Measurements from ENCODE around the gene OOSP3.

The OOSP3 gene

GRCh38 chr11:59878575-59878974 lies at the start of gene OOSP3:
TSS of gene OOSP3 (plus strand) at chr11:59878782. CDS start at chr11:59878809, 27 bp downstream.
- no peak for TF ChIP-seq CTCF (conservative IDR thresholded peaks at IDR 0.05; ENCODE audit: control insufficient read depth, insufficient read depth, low read depth, low read length)
- no peak for DNase-seq (ENCODE audit: low read depth)
- no peak within 1 kb of the TSS for H3K4me3 ChIP-seq (ENCODE audit: control insufficient read depth, low read depth, low read length)

- no peak for DNase-seq (ENCODE audit: low read depth)
Measured at GRCh38 chr11:59829358-59829757, 49.2 kb upstream of the OOSP3 start.

GRCh38 chr11:59833602-59834001 lies 45.0 kb upstream of the OOSP3 start:
- no peak for TF ChIP-seq CTCF (conservative IDR thresholded peaks at IDR 0.05; ENCODE audit: control insufficient read depth, insufficient read depth, low read depth, low read length)
- DNase-seq (ENCODE audit: low read depth), result no peak
- no peak overlapping the region for H3K4me3 ChIP-seq (ENCODE audit: control insufficient read depth, low read depth, low read length)

More at GRCh38 chr11:59829358-59829757, 49.2 kb upstream of the OOSP3 start:
- TF ChIP-seq CTCF (conservative IDR thresholded peaks at IDR 0.05; ENCODE audit: control insufficient read depth, insufficient read depth, low read depth, low read length), result no peak
- no peak overlapping the region for H3K4me3 ChIP-seq (ENCODE audit: control insufficient read depth, low read depth, low read length)

- no peak for TF ChIP-seq CTCF (conservative IDR thresholded peaks at IDR 0.05; ENCODE audit: control insufficient read depth, insufficient read depth, low read depth, low read length)
- DNase-seq (ENCODE audit: low read depth), result no peak
- H3K4me3 ChIP-seq (ENCODE audit: control insufficient read depth, low read depth, low read length), result no peak overlapping the region
Measured at GRCh38 chr11:59839615-59840014, 39.0 kb upstream of the OOSP3 start.

- no peak for DNase-seq (ENCODE audit: low read depth)
- TF ChIP-seq CTCF (conservative IDR thresholded peaks at IDR 0.05; ENCODE audit: control insufficient read depth, insufficient read depth, low read depth, low read length), result no peak
- H3K4me3 ChIP-seq (ENCODE audit: control insufficient read depth, low read depth, low read length), result no peak overlapping the region
Measured at GRCh38 chr11:59841514-59841913, 37.1 kb upstream of the OOSP3 start.

GRCh38 chr11:59842316-59842715 lies 36.3 kb upstream of the OOSP3 start:
- DNase-seq (ENCODE audit: low read depth), result no peak
- no peak overlapping the region for H3K4me3 ChIP-seq (ENCODE audit: control insufficient read depth, low read depth, low read length)
- no peak for TF ChIP-seq CTCF (conservative IDR thresholded peaks at IDR 0.05; ENCODE audit: control insufficient read depth, insufficient read depth, low read depth, low read length)

GRCh38 chr11:59845399-59845798 lies 33.2 kb upstream of the OOSP3 start, which contains the start of gene CBLIF:
TSS of gene CBLIF (minus strand) at chr11:59845499. CDS start at chr11:59845453, 46 bp downstream.
- H3K4me3 ChIP-seq (ENCODE audit: control insufficient read depth, low read depth, low read length), result no peak within 1 kb of the TSS
- TF ChIP-seq CTCF (conservative IDR thresholded peaks at IDR 0.05; ENCODE audit: control insufficient read depth, insufficient read depth, low read depth, low read length), result no peak
- DNase-seq (ENCODE audit: low read depth), result no peak

Data from fibroblast of mammary gland (primary cell).